ENCODE results near the gene BTG2. TPM values are rescaled to one million over a fixed set of nuclear protein-coding genes. Genes with fewer than 3 reads are reported as not detected.
A peak's percentile ranks its signal among the peaks of the same experiment; 100 is the strongest.

The BTG2 gene
- total RNA-seq, 4 donors from 2014 or later = 45.0 to 129 (median 58.8) TPM

- H3K36me3 ChIP-seq = no peaks in the 10 kb centered on the region
- H3K4me1 ChIP-seq = peaks cover 7 to 66% (median 21%) of the 10 kb centered on the region in 4 donors
- H3K27me3 ChIP-seq = no peaks in the 10 kb centered on the region
These were observed 26.4 kb upstream of the BTG2 start for GRCh38 chr1:203278885-203279406.

GRCh38 chr1:203280061-203280460, 25.3 kb upstream of the BTG2 start:
- no peak for DNase-seq
- TF ChIP-seq, protein P1, sequence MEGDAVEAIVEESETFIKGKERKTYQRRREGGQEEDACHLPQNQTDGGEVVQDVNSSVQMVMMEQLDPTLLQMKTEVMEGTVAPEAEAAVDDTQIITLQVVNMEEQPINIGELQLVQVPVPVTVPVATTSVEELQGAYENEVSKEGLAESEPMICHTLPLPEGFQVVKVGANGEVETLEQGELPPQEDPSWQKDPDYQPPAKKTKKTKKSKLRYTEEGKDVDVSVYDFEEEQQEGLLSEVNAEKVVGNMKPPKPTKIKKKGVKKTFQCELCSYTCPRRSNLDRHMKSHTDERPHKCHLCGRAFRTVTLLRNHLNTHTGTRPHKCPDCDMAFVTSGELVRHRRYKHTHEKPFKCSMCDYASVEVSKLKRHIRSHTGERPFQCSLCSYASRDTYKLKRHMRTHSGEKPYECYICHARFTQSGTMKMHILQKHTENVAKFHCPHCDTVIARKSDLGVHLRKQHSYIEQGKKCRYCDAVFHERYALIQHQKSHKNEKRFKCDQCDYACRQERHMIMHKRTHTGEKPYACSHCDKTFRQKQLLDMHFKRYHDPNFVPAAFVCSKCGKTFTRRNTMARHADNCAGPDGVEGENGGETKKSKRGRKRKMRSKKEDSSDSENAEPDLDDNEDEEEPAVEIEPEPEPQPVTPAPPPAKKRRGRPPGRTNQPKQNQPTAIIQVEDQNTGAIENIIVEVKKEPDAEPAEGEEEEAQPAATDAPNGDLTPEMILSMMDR (IDR thresholded peaks at IDR 0.05) = no peak
- no peak for TF ChIP-seq POLR2A (IDR thresholded peaks at IDR 0.05)
- Histone ChIP-seq H3K4me1 (peaks cover 7 to 61% (median 18%) of the 10 kb centered on the region in 4 donors), H3K9me3 (no peaks in the 10 kb centered on the region), H3K27ac (peak overlapping the region in 2 of 4 donors; percentile 83 to 92), H3K27me3 (no peaks in the 10 kb centered on the region), H3K4me3 (no peak overlapping the region), H3K36me3 (no peaks in the 10 kb centered on the region)

More at GRCh38 chr1:203278885-203279406, 26.4 kb upstream of the BTG2 start:
- Histone ChIP-seq H3K4me3 (no peak overlapping the region), H3K9me3 (no peaks in the 10 kb centered on the region), H3K27ac (peak overlapping the region; percentile 60 to 92 (median 76))
- TF ChIP-seq, protein P1 (IDR thresholded peaks at IDR 0.05) = no peak
- no peak for TF ChIP-seq POLR2A (IDR thresholded peaks at IDR 0.05)
- DNase-seq = no peak

DNA sequence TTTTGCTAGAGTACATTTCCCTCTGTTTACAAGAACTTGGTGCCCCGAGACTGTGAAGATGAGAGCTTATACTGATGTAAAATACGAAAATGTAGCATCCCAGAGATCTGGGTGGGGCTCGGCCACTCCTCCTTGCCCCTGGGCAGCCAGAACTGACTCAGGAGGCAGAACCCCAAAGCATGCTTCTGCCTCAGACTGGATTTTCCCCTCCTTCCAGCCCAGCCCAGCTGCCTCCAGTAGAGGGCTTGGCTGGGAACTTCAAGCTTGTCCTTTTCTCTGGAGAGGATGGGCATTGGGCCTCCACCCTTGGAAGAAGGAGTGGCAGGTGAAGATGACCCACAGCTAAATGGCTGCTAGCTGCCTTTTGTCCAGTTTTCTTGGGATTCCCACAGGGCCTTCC, 24.3 kb upstream of the BTG2 start:
- no peak for TF ChIP-seq POLR2A (IDR thresholded peaks at IDR 0.05)
- TF ChIP-seq, protein P1 (IDR thresholded peaks at IDR 0.05) = peak in 1 of 6 experiments; percentile 8
- H3K9me3 ChIP-seq = no peaks in the 10 kb centered on the region
- no peak for DNase-seq
- peaks cover 7 to 62% (median 21%) of the 10 kb centered on the region in 4 donors for H3K4me1 ChIP-seq
- peak overlapping the region in 3 of 4 donors; percentile 17 to 92 (median 40) for H3K27ac ChIP-seq
- H3K4me3 ChIP-seq = no peak overlapping the region
- H3K36me3 ChIP-seq = no peaks in the 10 kb centered on the region
- no peaks in the 10 kb centered on the region for H3K27me3 ChIP-seq

DNA sequence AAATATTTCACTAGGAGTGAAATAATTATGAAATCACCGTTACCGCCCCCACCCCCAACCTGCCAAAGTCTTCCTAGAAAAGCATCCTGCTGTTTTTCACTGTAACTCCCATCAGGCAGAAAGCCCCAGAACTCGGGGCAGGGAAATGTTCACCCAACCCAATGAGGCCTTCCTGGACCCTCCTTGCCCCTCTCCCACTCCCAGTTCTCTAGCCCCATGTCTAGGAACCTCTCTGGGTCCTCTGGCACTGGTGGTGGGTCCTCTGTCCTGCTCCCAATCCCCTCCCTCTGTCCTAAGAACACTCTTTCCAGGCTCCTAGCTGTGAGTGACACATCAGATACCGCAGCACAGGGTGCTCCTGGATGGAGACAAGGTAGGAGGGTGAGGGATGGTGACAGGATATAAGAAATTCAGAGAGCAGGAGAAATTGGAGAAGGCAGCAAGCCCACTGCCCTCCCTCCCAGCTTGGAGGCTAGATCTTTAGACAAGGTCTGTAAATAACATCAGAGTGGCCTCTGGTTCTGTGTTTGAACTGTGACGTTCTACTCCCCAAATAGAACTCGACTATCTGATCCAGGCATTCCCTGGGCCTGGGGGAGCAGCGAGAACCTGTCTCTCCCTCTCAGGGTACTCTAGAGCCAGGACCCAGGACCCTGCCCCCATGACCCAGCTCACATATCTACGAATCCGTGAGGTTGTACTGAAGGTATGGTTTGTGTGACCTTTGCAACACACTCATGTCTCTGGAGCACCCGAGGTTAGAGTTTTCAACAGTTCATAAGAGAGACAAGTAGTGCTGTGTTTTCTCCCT, 23.3 kb upstream of the BTG2 start:
- TF ChIP-seq, protein P1 (IDR thresholded peaks at IDR 0.05) = no peak
- TF ChIP-seq POLR2A (IDR thresholded peaks at IDR 0.05) = no peak
- DNase-seq = peak in 1 of 3 donors; percentile 19
- Histone ChIP-seq H3K4me3 (no peak overlapping the region), H3K27ac (peak overlapping the region in 3 of 4 donors; percentile 64 to 92 (median 66)), H3K4me1 (peaks cover 10 to 65% (median 31%) of the 10 kb centered on the region in 4 donors), H3K36me3 (no peaks in the 10 kb centered on the region), H3K27me3 (no peaks in the 10 kb centered on the region), H3K9me3 (no peaks in the 10 kb centered on the region)

DNA sequence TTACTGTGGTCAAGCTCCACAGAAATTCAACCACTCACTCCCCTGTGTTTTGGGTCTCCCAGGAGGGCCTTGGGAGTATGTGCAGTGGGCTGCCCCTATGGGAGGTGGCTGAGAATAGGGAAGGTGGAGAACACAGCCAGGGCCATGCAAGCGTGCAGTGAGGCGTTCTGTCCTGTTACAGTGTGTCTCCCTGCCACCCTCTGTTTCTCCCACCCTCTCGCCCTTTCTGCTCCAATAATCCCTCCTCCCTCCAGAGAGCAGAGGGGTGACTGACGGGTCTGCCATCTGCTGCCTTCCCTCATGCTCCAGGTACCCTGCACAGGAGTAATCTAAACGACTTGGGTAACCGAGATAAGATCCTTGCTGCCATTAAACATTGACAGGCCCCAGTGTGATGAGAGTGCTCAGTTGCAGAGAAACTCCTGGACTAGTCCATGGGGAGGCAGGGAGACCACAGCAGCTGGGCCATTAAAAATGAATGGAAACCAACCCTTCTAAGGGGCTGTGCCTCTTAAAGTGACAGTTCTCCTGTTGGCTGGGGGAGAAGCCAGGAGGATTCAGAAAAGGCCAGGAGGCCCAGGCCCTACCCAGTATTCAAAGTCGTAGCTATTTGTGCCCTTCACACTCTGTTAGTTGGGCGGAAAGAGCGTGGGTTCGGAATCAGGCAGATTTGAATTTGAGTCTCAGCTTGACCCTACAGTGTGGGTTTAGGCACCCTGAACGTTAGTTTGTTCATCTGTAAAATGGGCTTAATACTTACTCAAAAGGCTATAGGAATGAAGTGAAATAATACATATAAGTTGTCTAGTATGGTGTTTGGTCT, 22.4 kb upstream of the BTG2 start:
- H3K27me3 ChIP-seq = no peaks in the 10 kb centered on the region
- H3K36me3 ChIP-seq = no peaks in the 10 kb centered on the region
- H3K9me3 ChIP-seq = no peaks in the 10 kb centered on the region
- no peak overlapping the region for H3K4me3 ChIP-seq
- peaks cover 13 to 67% (median 29%) of the 10 kb centered on the region in 4 donors for H3K4me1 ChIP-seq
- TF ChIP-seq, protein P1 (IDR thresholded peaks at IDR 0.05) = no peak
- TF ChIP-seq POLR2A (IDR thresholded peaks at IDR 0.05) = no peak
- peak overlapping the region in 3 of 4 donors; percentile 64 to 92 (median 66) for H3K27ac ChIP-seq
- DNase-seq = peak in 2 of 3 donors; percentile 46 to 55
